Ammon's horn (tissue), 1 donor: Measurements from ENCODE around the gene LRRC2.
"Not testable (repeated sequence)": the region's sequence is repeated elsewhere in the genome, so short reads cannot be mapped to it uniquely, and the experiment has no call there.

Experiments used
- DNase-seq: peaks from one replicate; pipeline ENCODE4 v3.0.0-alpha.2; 2016; ENCODE audit warnings: low spot score

Gene LRRC2

GRCh38 chr3:46527239-46527638 is 38.9 kb downstream of the LRRC2 start:
- no peak for DNase-seq

- DNase-seq, result no peak
Observed at GRCh38 chr3:46524832-46525231, 41.3 kb downstream of the LRRC2 start.

- no peak for DNase-seq
Observed at GRCh38 chr3:46524008-46524407, 42.1 kb downstream of the LRRC2 start.

GRCh38 chr3:46523556-46523955 is 42.5 kb downstream of the LRRC2 start:
- DNase-seq, result no peak

GRCh38 chr3:46522201-46522600 is 43.9 kb downstream of the LRRC2 start:
- DNase-seq, result not testable (repeated sequence)

- no peak for DNase-seq
Observed at GRCh38 chr3:46521096-46521495, 45.0 kb downstream of the LRRC2 start.

- DNase-seq, result no peak
Observed at GRCh38 chr3:46520531-46520930, 45.6 kb downstream of the LRRC2 start.

- DNase-seq, result no peak
Observed at GRCh38 chr3:46519952-46520351, 46.1 kb downstream of the LRRC2 start.

GRCh38 chr3:46517784-46518181 is 48.3 kb downstream of the LRRC2 start:
- DNase-seq, result no peak

- DNase-seq, result no peak
Observed at GRCh38 chr3:46517016-46517783, 48.9 kb downstream of the LRRC2 start.

GRCh38 chr3:46516521-46516920 is 49.6 kb downstream of the LRRC2 start:
- no peak for DNase-seq

- no peak for DNase-seq
Observed at GRCh38 chr3:46512191-46512749, 53.8 kb downstream of the LRRC2 start.

- no peak for DNase-seq
Observed at GRCh38 chr3:46509661-46510187, 56.4 kb downstream of the LRRC2 start.

- DNase-seq, result no peak
Observed at GRCh38 chr3:46508850-46509591, 57.1 kb downstream of the LRRC2 start.

- DNase-seq, result no peak
Observed at GRCh38 chr3:46506526-46506925, 59.6 kb downstream of the LRRC2 start.

GRCh38 chr3:46505953-46506352 is 60.1 kb downstream of the LRRC2 start:
- DNase-seq, result no peak

GRCh38 chr3:46504789-46505188 is 61.3 kb downstream of the LRRC2 start:
- no peak for DNase-seq

GRCh38 chr3:46503200-46503874 is 62.8 kb downstream of the LRRC2 start:
- DNase-seq, result no peak

GRCh38 chr3:46501702-46502101 is 64.4 kb downstream of the LRRC2 start:
- DNase-seq, result no peak

GRCh38 chr3:46500656-46501635 is 65.2 kb downstream of the LRRC2 start:
- no peak for DNase-seq

- DNase-seq, result no peak
Observed at GRCh38 chr3:46498916-46499519, 67.1 kb downstream of the LRRC2 start.
